Duodenal mucosa (tissue), 2 donors: ENCODE results near the gene NIPAL4.

ENCODE experiments used
- H3K27ac ChIP-seq: one replicate; pipeline ENCODE4 v1.7.0; 2013; ENCODE audit warnings: low read depth, low read length
- H3K27me3 ChIP-seq, 2 donors: one replicate each; pipeline ENCODE4 v1.7.0; 2013; ENCODE audit warnings: low read length in 2 of 2, control low read depth in 1 of 2; ENCODE audit not compliant: insufficient read depth in 2 of 2, control insufficient read depth in 1 of 2
- H3K36me3 ChIP-seq, 2 donors: one replicate each; pipeline ENCODE4 v1.7.0; 2013; ENCODE audit warnings: low read length in 2 of 2, control low read depth in 1 of 2; ENCODE audit not compliant: insufficient read depth in 2 of 2, control insufficient read depth in 1 of 2
- H3K4me1 ChIP-seq, 2 donors: one replicate each; pipeline ENCODE4 v1.7.0; 2013; ENCODE audit warnings: low read length in 2 of 2, control low read depth in 1 of 2; ENCODE audit not compliant: insufficient read depth in 2 of 2, control insufficient read depth in 1 of 2
- H3K4me3 ChIP-seq, 2 donors: one replicate each; pipeline ENCODE4 v1.7.0; 2013; ENCODE audit warnings: low read length in 2 of 2, low read depth in 1 of 2
- H3K9ac ChIP-seq, 2 donors: one replicate each; pipeline ENCODE4 v1.7.0; 2013; ENCODE audit warnings: low read length in 2 of 2, low read depth in 1 of 2
- H3K9me3 ChIP-seq, 2 donors: one replicate each; pipeline ENCODE4 v1.7.0; 2013; ENCODE audit warnings: low read length in 2 of 2, control low read depth in 1 of 2; ENCODE audit not compliant: control insufficient read depth in 1 of 2

Gene NIPAL4

DNA sequence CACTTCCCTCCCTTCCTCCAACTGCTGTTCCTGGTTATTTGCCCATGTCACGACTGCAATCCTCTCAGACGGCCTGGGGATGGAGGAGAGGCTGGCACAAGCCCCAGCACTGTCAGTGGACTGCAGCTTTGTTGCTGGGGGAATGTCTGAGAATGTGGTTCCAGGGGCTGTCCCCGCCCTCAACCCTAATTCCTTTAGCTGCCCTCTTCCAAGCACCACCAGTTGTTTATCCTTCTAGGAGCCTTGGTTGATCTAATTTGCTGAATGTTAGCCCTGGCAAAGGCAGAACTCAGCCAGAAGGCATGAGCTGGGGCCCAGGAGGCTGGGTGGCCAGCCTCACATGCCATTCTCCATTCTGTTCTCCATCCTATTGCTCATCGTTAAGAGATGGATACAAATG, 64.0 kb downstream of the NIPAL4 start:
- Histone ChIP-seq H3K27me3 (no peaks in the 10 kb centered on the region), H3K9ac (no peak overlapping the region), H3K27ac (no peak overlapping the region), H3K4me1 (peaks cover 18 to 22% of the 10 kb centered on the region in 2 donors), H3K36me3 (peaks cover 0 to 2% of the 10 kb centered on the region in 2 donors), H3K9me3 (no peaks in the 10 kb centered on the region), H3K4me3 (no peak overlapping the region)
